K562 (cell line): ENCODE data around the gene SLC7A6. TPM values are rescaled to one million over a fixed set of nuclear protein-coding genes. Genes with fewer than 3 reads are reported as not detected.

Experiments used
- ATAC-seq: fragments of 200-7000 bp; cut with Tn5 transposase; 3 replicates; pipeline ENCODE4 v1.9.1; 2020; ENCODE audit warnings: moderate library complexity
- BruUV-seq: library from RNA; stranded (reverse); fragments of 400-500 nt; replicated peaks from 2 replicates; lab custom pipeline; 2021; lab: Mats Ljungman, UMichigan
- CTCF ChIA-PET: fragments of 300-600 bp; formaldehyde crosslinking; extraction: SDS; loops from one replicate; lab custom pipeline; 2021; ENCODE audit warnings: low intra/inter-chr PET ratio; lab: Yijun Ruan, JAX
- POLR2A ChIA-PET: fragments of 300-600, 350-650 bp; sonication (Branson Sonifier 250); formaldehyde crosslinking; extraction: SDS; loops from one replicate; lab custom pipeline; 2021; ENCODE audit warnings: antibody characterized with exemption, inconsistent platforms; lab: Yijun Ruan, JAX
- DNase-seq, 4 experiments: peaks; one replicate each; pipeline versions ENCODE4 v3.0.0 to v3.0.0-alpha.2; 2011 to 2018; ENCODE audit warnings: low spot score in 3 of 4, mixed read lengths in 3 of 4; ENCODE audit errors: extremely low read depth in 1 of 4
- FAIRE-seq: peaks from 2 replicates; lab custom pipeline; 2011; peaks lifted over from hg19 to GRCh38; lab: Jason Lieb, UNC
- H2AFZ ChIP-seq: 2 replicates; pipeline ENCODE4 v1.6.0; 2011; ENCODE audit warnings: low read depth, low read length, control low read depth, inconsistent platforms
- H3K27ac ChIP-seq: fragments of 200-600 bp; 3 replicates; pipeline ENCODE4 v1.8.0; 2011; ENCODE audit warnings: low read depth, mild to moderate bottlenecking, control low read depth, inconsistent platforms, low read length, moderate library complexity, mixed read lengths; ENCODE audit errors: extremely low read depth
- H3K27me3 ChIP-seq, 2 experiments: fragments of 300-600 bp in 1 of 2; 2 replicates in 1 of 2; 3 replicates in 1 of 2; pipeline versions ENCODE4 v1.6.0 to v1.8.0; 2011; ENCODE audit warnings: inconsistent platforms in 2 of 2, low read length in 2 of 2, mild to moderate bottlenecking in 1 of 2, mixed read lengths in 1 of 2, moderate library complexity in 1 of 2; ENCODE audit not compliant: control insufficient read depth in 2 of 2, insufficient read depth in 2 of 2
- H3K36me3 ChIP-seq: fragments of 300-600 bp; 3 replicates; pipeline ENCODE4 v1.8.0; 2011; ENCODE audit warnings: mild to moderate bottlenecking, low read length, inconsistent platforms; ENCODE audit not compliant: control insufficient read depth, insufficient read depth
- H3K4me1 ChIP-seq, 2 experiments: fragments of 200-600 bp in 1 of 2; replicated peaks in 1 of 2; 2 replicates in 1 of 2; 3 replicates in 1 of 2; pipeline versions ENCODE4 v1.5.1 to v1.8.0; 2011; ENCODE audit warnings: inconsistent platforms in 2 of 2, low read length in 2 of 2, mild to moderate bottlenecking in 1 of 2, mixed read lengths in 1 of 2, moderate library complexity in 1 of 2; ENCODE audit not compliant: control insufficient read depth in 2 of 2, insufficient read depth in 2 of 2
- H3K4me2 ChIP-seq: 2 replicates; pipeline ENCODE4 v1.6.1; 2011; ENCODE audit warnings: low read length, control low read depth, inconsistent platforms, mixed read lengths; ENCODE audit not compliant: insufficient read depth
- H3K4me3 ChIP-seq: fragments of 200-600 bp; sonication (generic), shearing (Covaris generic); 2 replicates; pipeline ENCODE4 v1.5.1; 2016; ENCODE audit warnings: control low read depth, inconsistent platforms
- H3K79me2 ChIP-seq: fragments of 200-600 bp; 3 replicates; pipeline ENCODE4 v1.8.0; 2011; ENCODE audit warnings: low read length, inconsistent platforms; ENCODE audit not compliant: control insufficient read depth, insufficient read depth
- H3K9ac ChIP-seq, 2 experiments: 2 replicates each; pipeline versions ENCODE4 v1.6.0 to v1.6.1; 2011; ENCODE audit warnings: low read depth in 2 of 2, low read length in 2 of 2, control low read depth in 1 of 2, inconsistent platforms in 1 of 2, mild to moderate bottlenecking in 1 of 2, mixed read lengths in 1 of 2; ENCODE audit not compliant: insufficient read depth in 1 of 2
- H3K9me1 ChIP-seq: one replicate; pipeline ENCODE4 v1.6.0; 2011; ENCODE audit warnings: inconsistent platforms, mild to moderate bottlenecking, low read length, moderate library complexity; ENCODE audit not compliant: control insufficient read depth, insufficient read depth
- H3K9me3 ChIP-seq: replicated peaks from 2 replicates; pipeline ENCODE4 v1.5.1; 2011; ENCODE audit warnings: low read depth, low read length, inconsistent platforms; ENCODE audit not compliant: control insufficient read depth, insufficient read depth
- H4K20me1 ChIP-seq: replicated peaks from 2 replicates; pipeline ENCODE4 v1.6.1; 2011; ENCODE audit warnings: low read length, inconsistent platforms, mixed read lengths; ENCODE audit not compliant: control insufficient read depth, insufficient read depth
- CREB5 ChIP-seq: fragments of 250-450 bp; sonication (Bioruptor Pico); IDR thresholded peaks from 2 replicates; pipeline ENCODE4 v1.5.0; 2020; ENCODE audit warnings: mild to moderate bottlenecking
- MAX ChIP-seq: sonication (generic); formaldehyde crosslinking; IDR thresholded peaks from 2 replicates; pipeline ENCODE4 v1.9.0; 2022; ENCODE audit warnings: mild to moderate bottlenecking, missing genetic modification reagents
- PKNOX1 ChIP-seq: fragments of 450-650 bp; IDR thresholded peaks from 2 replicates; pipeline ENCODE4 v1.6.1; 2016
- TEAD2 ChIP-seq: fragments of 450-650 bp; IDR thresholded peaks from 2 replicates; pipeline ENCODE4 v1.6.1; 2016; ENCODE audit warnings: missing genetic modification characterization, control low read depth, missing compliant biosample characterization
- YBX1 ChIP-seq: fragments of 450-650 bp; IDR thresholded peaks from 2 replicates; pipeline ENCODE4 v1.7.1; 2016; ENCODE audit warnings: mild to moderate bottlenecking
- ZNF197 ChIP-seq: fragments of 200-800 bp; sonication (Bioruptor generic); IDR thresholded peaks from 2 replicates; pipeline ENCODE4 v1.6.1; 2016; ENCODE audit warnings: low read depth, missing genetic modification characterization, missing compliant biosample characterization
- ZNF3 ChIP-seq: fragments of 250-450 bp; sonication (Bioruptor Pico); IDR thresholded peaks from 2 replicates; pipeline ENCODE4 v1.5.0; 2021; ENCODE audit warnings: mild to moderate bottlenecking, moderate library complexity
- ZNF644 ChIP-seq: fragments of 200-800 bp; sonication (Bioruptor generic); IDR thresholded peaks from 2 replicates; pipeline ENCODE4 v1.6.1; 2016; ENCODE audit warnings: low read depth, missing genetic modification characterization, missing compliant biosample characterization
- ZNF76 ChIP-seq: fragments of 250-450 bp; sonication (Bioruptor Pico); IDR thresholded peaks from 2 replicates; pipeline ENCODE4 v1.4.0; 2020; ENCODE audit warnings: mild to moderate bottlenecking, moderate library complexity, borderline replicate concordance
- WGBS: fragments of 100-300 bp; shearing (Covaris generic); methylation state at CpG from one replicate; pipeline ENCODE4 v1.1.6; 2016; ENCODE audit warnings: low coverage, mixed read lengths; ENCODE audit not compliant: insufficient coverage; ENCODE audit errors: missing lambda C conversion rate; 5-methylcytosine and 5-hydroxymethylcytosine counted together
- in situ Hi-C: fragments of 300-500 bp; cut with MboI; formaldehyde crosslinking; loops from 4 replicates; pipeline ENCODE4 v1.15.0; 2018; ENCODE audit warnings: inconsistent platforms, mixed read lengths
- intact Hi-C: fragments of 100-400 bp; cut with micrococcal nuclease; formaldehyde crosslinking; loops from 2 replicates; pipeline ENCODE4 v1.14.2; 2022
- polyA plus RNA-seq, 8 experiments: library from polyadenylated mRNA; depleted of rRNA in 4 of 8; stranded (reverse) in 5 of 8; unstranded in 3 of 8; fragments of >200 nt; fragmentation: Nextera tagmentation in 2 of 8; fragmentation: Illumina TruSeq in 1 of 8; extraction: Ambion mirVana in 2 of 8; extraction: Trizol in 1 of 8; gene quantifications; 2 replicates each; pipeline versions ENCODE4 v1.2.1 to v1.2.3, GENCODE V29; 2011 to 2014; ENCODE audit warnings: inconsistent platforms in 1 of 8, missing spikeins in 1 of 8
- total RNA-seq, 7 experiments: library from RNA; depleted of rRNA in 6 of 7; stranded (reverse); fragments of >200 nt in 6 of 7; fragmentation: Illumina TruSeq in 2 of 7; extraction: Trizol in 2 of 7; gene quantifications; 2 replicates each; pipeline versions ENCODE4 v1.2.1 to v1.2.3, GENCODE V29; 2011 to 2021; ENCODE audit warnings: low replicate concordance in 1 of 7

Gene SLC7A6
- total and polyA plus RNA-seq, 9 of the 15 experiments (the other 6 are each of a cell fraction or from before 2014, with no cell fraction given): 12.6 to 60.1 (median 29.8) TPM

GRCh38 chr16:68345351-68345810, 81.1 kb downstream of the SLC7A6 start:
- no peaks in the 10 kb centered on the region; the same call in 1 of the 2 replicates for H4K20me1 ChIP-seq
- DNase-seq (no peak), ATAC-seq (no peak), FAIRE-seq (no peak)
- no peaks in the 10 kb centered on the region for H3K27me3 ChIP-seq
- intact Hi-C loops: no loop called here
- H3K4me1 ChIP-seq: peaks cover 3 to 6% of the 10 kb centered on the region in 2 experiments; a peak in 3 of 5 replicates
- no peaks in the 10 kb centered on the region for H3K79me2 ChIP-seq
- H3K9me3 ChIP-seq: no peaks in the 10 kb centered on the region
- CTCF ChIA-PET: no interaction called here
- H3K4me3 ChIP-seq: no peak overlapping the region
- POLR2A ChIA-PET: no interaction called here
- no peaks in the 10 kb centered on the region for H3K9me1 ChIP-seq
- no TSS peak for BruUV-seq
- H2AFZ ChIP-seq: no peak overlapping the region
- 91% methylated on average over 11 of the region's 11 CpGs for WGBS
- peaks cover 93% of the 10 kb centered on the region for H3K36me3 ChIP-seq
- H3K9ac ChIP-seq: no peak overlapping the region
- in situ Hi-C loops: no loop called here
- H3K4me2 ChIP-seq: no peak overlapping the region
- no peak overlapping the region for H3K27ac ChIP-seq
- TF ChIP-seq PKNOX1 (no peak), ZNF3 (no peak), MAX (CRISPR knock-in tag) (no peak), CREB5 (CRISPR knock-in tag) (no peak), ZNF197 (no peak), YBX1 (no peak), TEAD2 (tag) (no peak), ZNF76 (CRISPR knock-in tag) (no peak), ZNF644 (tag) (no peak)
